GM18519 (cell line): Measurements from ENCODE around the gene THADA.
"Not testable (repeated sequence)": the region's sequence is repeated elsewhere in the genome, so short reads cannot be mapped to it uniquely, and the experiment has no call there.

ENCODE experiments used
- ATAC-seq: cut with Tn5 transposase; IDR thresholded peaks from one replicate; pipeline ENCODE4 v1.9.1; 2021; ENCODE audit warnings: mild to moderate bottlenecking, moderate library complexity; ENCODE audit not compliant: unreplicated experiment, low FRiP score

The THADA gene

DNA sequence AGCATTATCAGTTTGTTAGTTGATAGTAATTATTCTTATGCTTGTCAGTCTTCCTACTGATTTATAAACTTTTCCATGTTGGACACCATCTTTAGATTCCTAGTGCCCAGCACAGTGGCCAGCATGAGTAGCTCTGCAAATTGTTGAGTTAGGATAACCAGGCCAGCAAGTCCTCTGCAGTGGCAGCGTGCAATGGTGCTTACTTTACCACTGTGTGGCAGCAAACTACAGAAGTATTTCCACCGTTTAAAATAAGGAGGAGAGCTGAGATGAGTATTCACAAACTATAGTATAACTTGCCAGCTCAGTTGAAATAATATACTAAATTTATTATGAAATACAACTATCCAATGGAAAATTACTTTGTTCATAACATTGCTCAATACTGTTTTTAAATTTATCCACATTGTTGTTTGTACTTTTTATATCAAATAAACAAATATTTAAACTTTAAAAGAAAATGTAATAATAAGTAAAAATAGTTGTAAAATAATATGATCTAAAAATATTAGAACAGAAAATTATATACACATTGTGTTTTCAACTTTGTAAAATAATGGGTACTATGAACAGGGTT lies 9.3 kb upstream of the THADA start:
- ATAC-seq: no peak

DNA sequence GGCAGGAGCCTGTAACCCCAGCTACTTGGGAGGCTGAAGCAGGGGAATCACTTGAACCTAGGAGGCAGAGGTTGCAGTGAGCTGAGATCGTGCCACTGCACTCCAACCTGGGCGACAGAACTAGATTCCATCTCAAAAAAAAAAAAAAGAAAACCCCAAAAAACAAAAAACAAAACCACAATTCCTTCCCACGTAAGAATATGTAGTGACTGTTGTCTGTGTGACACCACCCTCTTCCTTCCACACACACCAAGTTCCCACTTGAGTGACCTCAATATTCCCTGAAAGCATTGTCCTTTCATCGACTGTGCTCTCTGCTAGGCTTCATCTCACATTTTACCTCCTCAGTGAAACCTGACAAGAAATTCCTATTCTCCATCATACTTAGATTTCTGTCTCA lies 8.8 kb upstream of the THADA start:
- no peak for ATAC-seq

DNA sequence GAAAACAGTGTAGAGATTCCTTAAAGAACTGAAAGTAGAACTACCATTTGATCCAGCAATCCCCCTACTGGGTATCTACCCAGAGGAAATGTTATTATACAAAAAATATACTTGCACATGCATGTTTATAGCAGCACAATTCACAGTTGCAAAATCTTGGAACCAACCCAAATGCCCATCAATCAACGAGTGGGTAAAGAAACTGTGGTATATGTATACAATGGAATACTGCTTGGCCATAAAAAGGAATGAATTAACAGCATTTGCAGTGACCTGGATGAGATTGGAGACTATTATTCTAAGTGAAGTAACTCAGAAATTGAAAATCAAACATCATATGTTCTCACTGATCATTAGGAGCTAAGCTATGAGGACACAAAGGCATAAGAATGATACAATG lies 4.8 kb upstream of the THADA start:
- ATAC-seq: not testable (repeated sequence)

DNA sequence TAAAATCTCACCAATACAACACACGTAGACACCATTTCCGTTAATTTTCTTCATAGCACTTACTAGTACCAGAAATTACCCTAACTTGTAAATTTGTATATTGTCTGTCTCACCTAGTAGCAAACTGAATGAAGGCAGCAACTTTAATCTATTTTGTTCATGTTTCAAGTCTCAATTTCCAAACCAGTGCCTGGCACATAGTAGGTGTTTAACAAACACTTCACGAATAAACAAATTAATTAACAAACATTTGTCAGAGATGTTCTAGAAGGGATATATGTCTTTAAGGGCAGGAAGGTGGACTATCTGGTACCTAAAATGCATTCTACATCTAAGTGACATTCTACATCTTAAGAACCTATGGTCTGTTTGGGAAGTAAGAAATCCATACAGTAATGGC lies 963 bp downstream of the THADA start:
- ATAC-seq: no peak

DNA sequence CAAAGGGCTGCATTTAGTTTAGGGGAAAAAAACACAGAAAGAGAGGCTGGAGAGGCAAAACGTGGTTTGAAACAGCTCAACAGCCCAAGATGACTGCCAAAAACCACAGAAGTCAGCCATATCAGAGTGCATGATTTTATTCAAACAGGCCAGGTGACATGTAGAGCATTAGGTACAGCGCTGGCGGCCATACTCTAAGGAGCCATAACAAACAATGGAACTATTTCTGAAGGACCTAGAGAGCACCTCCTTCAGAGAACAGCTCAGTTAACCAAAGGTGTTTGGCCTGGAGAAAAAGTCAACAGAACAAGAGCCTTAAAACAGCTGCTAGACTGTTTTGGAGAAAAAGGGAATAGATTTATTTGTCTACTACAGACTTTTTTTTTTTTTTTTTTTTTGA lies 2.6 kb downstream of the THADA start:
- ATAC-seq: no peak

DNA sequence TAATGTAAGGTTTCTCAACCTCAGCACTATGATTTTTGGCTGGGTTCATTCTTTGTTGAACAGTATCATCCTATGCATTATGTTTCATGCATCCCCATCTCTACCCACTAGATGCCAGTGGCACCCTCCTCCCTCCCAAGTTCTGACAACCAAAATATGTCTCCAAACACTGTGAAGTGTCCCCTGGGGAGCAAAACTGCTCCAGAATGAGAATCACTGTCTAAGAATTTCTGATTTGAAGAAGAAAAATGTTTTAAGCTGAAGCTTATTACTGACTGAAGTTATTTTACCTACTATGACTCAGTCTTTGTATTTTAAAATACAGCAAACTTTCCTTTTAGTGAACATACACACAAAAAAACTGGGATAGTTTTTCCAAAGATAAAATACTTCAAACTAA lies 3.4 kb downstream of the THADA start:
- no peak for ATAC-seq

DNA sequence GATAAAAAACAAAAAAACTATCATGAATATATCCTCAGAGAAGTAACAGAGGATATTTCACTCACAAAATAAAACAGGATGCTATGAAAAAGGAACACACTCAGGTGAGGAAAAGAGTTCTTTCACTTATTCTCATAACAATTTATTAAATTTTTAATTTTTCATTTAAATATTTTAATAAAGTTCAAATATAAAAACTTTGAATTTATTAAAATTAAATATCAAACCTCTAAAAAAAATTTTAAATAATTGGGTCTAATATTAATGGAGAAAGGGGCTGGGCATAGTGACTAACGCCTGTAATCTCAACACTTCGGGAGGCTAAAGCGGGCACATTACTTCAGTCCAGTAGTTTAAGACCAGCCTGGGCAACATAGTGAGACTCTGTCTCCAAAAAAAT lies 10.1 kb downstream of the THADA start:
- no peak for ATAC-seq

DNA sequence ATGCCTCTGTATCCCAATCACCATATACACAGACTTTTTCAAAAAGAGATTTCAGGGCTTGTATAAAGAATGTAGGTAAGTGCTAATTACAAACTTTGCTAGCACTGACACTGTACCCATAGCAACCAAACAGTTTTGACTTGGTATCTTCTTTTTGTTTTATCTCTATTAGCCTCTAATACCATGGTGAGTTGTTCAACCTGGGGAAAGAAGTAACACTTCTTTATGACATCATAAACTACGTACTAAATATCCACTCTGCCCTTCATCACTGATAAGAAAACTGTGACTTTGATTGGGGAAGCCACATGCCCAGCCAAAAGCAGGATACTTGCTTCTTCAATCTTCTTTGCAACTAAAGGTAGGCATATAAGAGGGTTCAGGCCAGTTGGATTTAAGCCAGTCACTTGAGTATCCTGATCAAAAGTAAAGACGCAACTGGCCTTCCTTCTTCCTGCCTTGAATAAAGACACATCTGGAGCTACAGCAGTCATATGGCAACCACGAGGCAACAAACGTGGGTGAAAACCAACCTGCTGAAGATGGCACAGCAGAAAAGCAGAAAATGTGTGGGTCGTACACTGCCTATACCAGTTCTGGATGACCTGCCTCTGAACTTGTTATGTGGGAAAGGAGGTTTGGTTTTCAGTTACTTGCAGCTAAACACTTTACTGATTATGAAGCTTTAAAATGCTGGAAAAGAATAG lies 16.4 kb downstream of the THADA start:
- no peak for ATAC-seq

DNA sequence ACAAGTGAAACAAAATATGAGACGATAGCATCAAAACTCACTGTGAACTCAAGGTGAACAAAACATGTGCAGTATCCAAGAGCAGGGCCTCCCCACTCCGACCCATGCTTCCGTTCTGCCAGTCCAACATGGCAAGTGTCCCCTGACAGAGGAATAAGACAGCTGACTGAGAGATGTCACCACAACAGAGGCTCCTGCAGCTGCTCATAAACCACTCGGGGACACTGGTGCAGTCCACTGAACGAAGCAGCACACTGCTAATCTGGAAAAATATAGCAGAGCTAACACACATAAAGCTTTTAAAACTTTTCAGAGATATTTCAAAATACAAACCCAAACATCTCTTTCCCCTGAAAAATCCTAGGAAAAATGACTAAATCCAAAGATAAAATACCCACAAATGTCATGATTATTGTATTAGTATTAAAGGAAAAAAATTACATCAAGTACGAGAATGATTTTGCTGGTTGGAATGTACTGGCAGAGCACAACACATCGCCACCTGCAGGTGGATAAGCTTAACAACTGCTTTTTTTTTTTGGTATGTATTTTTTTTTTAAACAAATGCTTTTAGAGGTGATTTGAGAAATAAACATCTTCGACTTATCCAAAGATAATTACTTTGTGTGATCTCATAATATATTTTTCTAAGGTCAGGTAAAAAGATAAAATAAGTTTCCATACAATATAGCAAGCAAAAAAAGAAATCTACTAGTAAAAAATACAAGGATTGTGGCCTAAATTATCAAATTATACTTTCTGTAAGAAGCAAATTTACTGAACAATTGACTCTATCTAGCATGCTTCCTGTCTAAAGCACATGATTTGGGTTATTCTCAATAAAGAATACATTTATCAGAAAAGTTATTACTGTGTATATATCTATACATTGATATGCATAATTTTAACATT lies 18.6 kb downstream of the THADA start:
- ATAC-seq: no peak

DNA sequence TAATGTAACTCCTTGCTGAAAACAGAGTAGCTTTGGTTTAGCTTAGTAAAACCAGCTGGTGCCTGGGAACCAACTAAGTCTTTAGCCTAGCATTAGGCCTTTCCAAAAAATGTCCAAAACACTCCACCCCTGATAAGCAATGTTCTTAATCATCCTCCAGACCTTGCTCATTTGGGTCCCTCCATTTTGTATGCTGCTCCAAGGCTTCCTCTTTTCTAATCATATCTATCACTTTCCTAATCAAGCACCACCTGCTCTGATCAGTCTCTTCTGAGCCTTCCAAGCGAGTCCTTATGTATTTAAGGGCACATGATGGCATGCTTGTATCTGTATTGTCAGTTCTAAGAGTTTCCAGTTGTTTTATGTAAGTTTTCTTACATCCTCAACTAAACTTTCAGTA lies 23.6 kb downstream of the THADA start:
- no peak for ATAC-seq

DNA sequence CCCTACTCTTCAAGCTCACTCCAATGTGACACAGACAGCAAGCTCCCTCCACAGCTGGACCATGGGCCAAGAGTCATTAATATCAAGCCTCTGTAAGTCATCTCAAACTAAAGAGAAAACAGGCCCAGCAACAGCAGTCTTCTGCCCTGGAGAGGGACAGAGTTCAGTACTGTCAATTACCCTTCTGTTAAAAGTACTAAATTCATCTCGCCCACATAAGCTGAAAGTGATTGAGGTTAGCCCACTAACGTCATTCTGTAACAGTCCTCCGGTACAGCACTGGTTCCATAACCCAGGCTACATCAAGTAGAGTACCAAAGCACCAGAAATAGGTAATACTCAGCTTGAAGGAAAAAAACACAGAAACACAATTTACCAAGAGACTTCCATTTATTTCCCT lies 25.9 kb downstream of the THADA start:
- peak; percentile 40 for ATAC-seq

DNA sequence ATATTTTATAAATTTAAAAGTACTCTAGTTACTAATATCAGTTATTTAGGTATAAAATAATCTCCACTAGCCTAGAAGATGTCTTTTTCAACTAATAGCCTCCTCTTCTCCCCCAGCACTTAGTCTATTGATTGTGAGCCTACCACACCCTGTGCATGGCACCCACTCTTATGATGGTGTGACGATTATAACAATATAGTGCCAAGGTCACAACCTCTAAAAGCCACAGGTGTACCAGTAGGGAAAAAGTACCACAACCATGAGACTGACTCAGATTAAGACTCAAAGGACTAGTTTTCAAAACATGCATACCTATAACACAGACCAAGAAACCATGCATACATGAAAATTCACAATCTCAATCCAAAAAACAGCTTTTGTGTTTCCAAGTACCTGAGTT lies 27.6 kb downstream of the THADA start:
- no peak for ATAC-seq

DNA sequence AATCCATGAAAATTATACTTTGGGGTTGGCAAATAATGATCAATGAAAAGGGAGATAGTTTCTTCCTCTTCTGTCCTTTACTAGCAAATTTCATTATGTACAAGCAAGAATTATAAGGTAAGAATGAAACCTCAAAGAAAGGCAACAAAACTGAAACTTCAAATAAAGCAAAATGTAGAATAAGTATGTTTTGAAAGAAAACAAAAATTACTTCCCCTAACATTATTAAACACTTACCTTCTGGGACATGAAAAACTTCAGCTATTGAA lies 29.4 kb downstream of the THADA start:
- ATAC-seq: no peak

DNA sequence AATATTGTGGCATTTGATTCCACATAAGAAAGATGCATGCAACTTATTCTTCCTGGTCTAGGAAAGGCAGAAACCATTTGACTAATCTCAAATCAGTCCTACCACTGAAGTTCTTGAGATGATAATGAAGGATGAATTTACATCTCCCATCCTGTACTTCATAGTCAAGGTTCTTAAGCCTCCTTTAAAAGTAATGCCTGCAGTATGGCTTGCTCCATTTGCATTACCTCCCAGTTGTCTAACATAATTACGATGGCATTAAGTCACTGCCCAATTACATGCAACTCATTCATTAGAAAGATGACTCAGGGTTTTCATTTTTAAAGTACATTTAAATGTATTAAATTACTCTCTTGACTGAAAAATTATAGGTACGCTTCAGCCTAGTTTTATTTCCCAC lies 32.2 kb downstream of the THADA start:
- no peak for ATAC-seq

DNA sequence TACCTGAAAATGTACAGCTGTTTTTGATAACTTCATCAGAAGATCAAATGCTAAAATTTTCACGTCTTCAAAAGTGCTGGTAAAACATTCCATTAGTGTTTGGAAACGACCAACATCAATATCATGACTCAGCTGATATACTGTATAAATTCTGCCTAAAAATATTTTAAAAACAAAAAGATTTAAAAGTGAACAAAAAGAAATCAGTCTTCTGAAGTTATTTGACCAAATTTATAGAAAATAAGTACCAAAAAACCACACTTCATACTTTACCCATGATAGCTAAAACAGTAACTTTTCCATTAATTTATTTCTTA lies 35.6 kb downstream of the THADA start:
- no peak for ATAC-seq

DNA sequence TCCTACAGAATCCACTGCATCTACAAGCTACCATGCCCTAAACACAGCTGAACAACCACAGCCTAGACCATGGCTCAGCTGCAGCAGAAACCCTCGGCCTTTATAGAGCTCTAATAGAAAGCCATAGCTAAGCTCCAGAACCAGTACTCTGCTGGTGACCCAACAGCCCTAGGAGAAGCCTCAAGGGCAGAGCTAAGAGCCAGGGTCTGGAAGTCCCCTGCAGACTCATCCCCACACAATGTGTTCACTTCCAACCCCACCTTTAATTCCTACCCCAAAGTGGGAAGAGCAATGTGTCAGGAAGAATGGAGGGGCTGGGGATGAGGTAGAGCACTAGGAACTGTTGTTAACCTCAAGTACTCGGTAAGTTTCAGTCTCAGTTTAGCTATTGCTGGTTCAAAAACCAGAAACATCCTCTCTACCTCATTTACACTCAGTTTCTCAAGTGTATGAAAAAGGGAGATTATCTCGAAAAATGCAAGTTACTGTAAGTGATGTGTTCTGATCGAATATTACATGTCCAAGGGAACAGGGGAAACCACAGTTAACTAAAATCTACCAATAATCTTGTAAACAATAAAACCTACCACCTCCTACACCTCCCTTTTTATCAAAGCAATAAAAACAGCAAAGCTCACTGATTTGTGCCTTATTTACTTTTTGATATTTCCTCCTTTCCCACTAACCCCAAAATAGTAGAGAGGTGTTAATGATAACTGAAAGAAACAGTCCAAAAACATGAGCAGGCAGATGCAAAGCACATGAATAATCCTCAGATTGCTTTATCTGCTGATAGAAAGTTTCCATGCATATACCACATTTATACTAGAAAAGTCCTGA lies 36.2 kb downstream of the THADA start:
- ATAC-seq: no peak

DNA sequence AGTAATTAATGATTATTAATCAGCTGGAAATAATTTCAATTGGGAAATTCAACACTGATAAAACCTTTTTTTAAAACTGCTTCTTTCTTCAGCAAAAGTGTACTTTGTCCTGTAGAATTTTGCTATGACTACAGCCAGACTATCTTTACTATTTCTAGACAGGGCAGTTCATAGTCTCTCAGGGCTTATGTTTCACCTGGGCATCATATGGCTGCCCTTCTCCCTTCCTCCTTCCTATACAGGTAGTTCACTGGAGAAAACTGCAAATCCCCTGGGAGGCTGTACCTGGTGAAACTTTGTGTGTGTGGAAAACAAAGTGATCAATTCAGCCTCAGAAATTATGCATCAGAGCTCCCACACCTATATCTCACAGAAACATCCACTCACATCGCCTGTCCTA lies 38.6 kb downstream of the THADA start:
- ATAC-seq: no peak

DNA sequence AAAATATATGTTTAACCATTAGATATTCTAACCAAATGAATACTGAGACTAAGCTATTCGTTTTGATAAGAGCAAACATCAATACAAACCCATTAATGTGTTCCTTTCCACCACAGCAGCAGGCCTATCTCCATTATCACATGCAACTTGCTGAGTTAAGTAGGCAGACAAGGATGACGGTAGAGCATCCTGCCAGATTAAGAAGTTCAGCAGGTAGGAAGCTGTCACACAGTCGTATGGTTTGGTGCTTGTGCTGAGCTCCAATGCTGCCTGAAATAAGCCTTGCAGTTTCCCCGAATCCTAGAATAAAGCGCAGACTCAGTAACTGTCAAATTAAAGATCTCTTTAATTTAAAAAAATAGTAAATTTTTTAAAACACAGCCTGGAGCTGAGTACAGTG lies 39.6 kb downstream of the THADA start:
- no peak for ATAC-seq

DNA sequence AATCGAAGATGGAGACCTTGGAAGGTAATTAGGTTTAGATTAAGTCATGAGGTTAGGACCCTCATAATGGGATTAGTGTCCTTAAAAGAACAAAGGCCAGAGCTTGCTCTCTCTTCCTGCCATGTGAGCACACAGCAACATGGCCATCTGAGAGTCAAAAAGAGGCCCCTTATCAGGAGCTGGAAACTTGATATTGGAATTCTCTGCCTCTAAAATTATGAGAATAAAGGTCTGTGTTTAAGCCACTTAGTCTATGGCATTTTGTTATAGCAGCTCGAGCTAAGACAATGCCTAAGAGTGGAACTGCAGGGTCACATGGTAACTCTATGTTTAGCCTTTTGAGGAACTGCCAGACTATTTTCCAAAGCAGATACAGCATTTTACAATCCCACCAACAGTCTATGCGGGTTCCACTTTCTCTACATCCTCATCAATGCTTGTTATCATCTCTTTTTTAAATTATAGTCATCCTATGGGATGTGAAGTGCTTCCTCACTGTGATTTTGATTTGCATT lies 42.4 kb downstream of the THADA start:
- ATAC-seq: no peak

DNA sequence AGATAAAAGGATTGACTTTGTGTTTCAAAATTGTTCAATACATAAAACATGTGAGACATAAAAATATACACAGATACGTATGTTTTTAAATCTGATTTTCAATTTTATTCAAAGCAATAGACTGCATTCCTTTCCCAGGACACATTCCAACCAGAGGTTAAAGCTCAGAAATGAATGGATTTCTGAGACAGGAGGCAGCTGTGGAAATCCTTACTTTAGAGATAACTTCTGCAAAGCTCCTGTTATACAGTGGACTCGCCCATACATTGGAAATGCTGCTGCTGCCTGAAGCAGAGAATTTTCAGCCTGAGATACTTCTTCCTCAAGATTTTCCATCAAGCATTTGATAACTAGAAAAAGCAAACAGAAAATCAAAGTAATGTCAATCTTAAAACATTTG lies 43.8 kb downstream of the THADA start:
- ATAC-seq: no peak

DNA sequence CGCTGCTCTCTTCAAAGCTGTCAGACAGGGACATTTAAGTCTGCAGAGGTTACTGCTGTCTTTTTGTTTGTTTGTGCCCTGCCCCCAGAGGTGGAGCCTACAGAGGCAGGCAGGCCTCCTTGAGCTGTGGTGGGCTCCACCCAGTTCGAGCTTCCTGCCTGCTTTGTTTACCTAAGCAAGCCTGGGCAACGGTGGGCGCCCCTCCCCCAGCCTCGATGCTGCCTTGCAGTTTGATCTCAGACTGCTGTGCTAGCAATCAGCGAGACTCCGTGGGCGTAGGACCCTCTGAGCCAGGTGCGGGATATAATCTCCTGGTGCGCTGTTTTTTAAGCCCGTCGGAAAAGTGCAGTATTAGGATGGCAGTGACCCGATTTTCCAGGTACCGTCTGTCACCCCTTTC lies 47.5 kb downstream of the THADA start:
- not testable (repeated sequence) for ATAC-seq
